GM21529 (cell line): ENCODE results near the gene CMYA5.
"Not testable (repeated sequence)": the region's sequence is repeated elsewhere in the genome, so short reads cannot be mapped to it uniquely, and the experiment has no call there.

Experiments used
- ATAC-seq: cut with Tn5 transposase; IDR thresholded peaks from one replicate; pipeline ENCODE4 v1.9.1; 2021; ENCODE audit not compliant: unreplicated experiment

The CMYA5 gene

GRCh38 chr5:79746642-79747569 is 57.3 kb downstream of the CMYA5 start:
- ATAC-seq = no peak

- no peak for ATAC-seq
Measured at GRCh38 chr5:79750611-79751510, 61.2 kb downstream of the CMYA5 start.

GRCh38 chr5:79753092-79753491 is 63.5 kb downstream of the CMYA5 start:
- no peak for ATAC-seq

- ATAC-seq = no peak
Measured at GRCh38 chr5:79753877-79754645, 64.4 kb downstream of the CMYA5 start.

- no peak for ATAC-seq
Measured at GRCh38 chr5:79754865-79755555, 65.4 kb downstream of the CMYA5 start.

GRCh38 chr5:79756076-79756475 is 66.4 kb downstream of the CMYA5 start:
- ATAC-seq = no peak

- ATAC-seq = no peak
Measured at GRCh38 chr5:79759436-79759835, 69.8 kb downstream of the CMYA5 start.

- ATAC-seq = no peak
Measured at GRCh38 chr5:79759848-79760247, 70.2 kb downstream of the CMYA5 start.

- no peak for ATAC-seq
Measured at GRCh38 chr5:79762929-79763328, 73.3 kb downstream of the CMYA5 start.

- not testable (repeated sequence) for ATAC-seq
Measured at GRCh38 chr5:79764147-79764546, 74.5 kb downstream of the CMYA5 start.

GRCh38 chr5:79771387-79771786 is 81.8 kb downstream of the CMYA5 start:
- no peak for ATAC-seq

- ATAC-seq = no peak
Measured at GRCh38 chr5:79772651-79773050, 83.0 kb downstream of the CMYA5 start.

- ATAC-seq = no peak
Measured at GRCh38 chr5:79773612-79774011, 84.0 kb downstream of the CMYA5 start.

- no peak for ATAC-seq
Measured at GRCh38 chr5:79774171-79774854, 84.7 kb downstream of the CMYA5 start.

- ATAC-seq = no peak
Measured at GRCh38 chr5:79774855-79775237, 85.2 kb downstream of the CMYA5 start.

GRCh38 chr5:79784741-79785140 is 95.1 kb downstream of the CMYA5 start:
- ATAC-seq = not testable (repeated sequence)

GRCh38 chr5:79785983-79786382 is 96.3 kb downstream of the CMYA5 start:
- no peak for ATAC-seq

- ATAC-seq = no peak
Measured at GRCh38 chr5:79787448-79787847, 97.8 kb downstream of the CMYA5 start.

GRCh38 chr5:79791843-79792242 is 102.2 kb downstream of the CMYA5 start:
- ATAC-seq = no peak

GRCh38 chr5:79792463-79792862 is 102.8 kb downstream of the CMYA5 start:
- no peak for ATAC-seq
